T-helper 1 cell treated with Interleukin-12 subunit alpha and Interleukin-12 subunit beta and Interleukin-4 antibody, amounts not matched to agents 30 μg/mL and 1 μg/mL, for 36 hours (primary cell): ENCODE measurements around the gene ASTL.
"Not testable (repeated sequence)": the region's sequence is repeated elsewhere in the genome, so short reads cannot be mapped to it uniquely, and the experiment has no call there.

Experiments used
- H3K27ac Mint-ChIP-seq: one replicate; pipeline ENCODE4 v1.8.0; 2021; ENCODE audit warnings: mild to moderate bottlenecking, mixed read lengths
- H3K27me3 Mint-ChIP-seq: one replicate; pipeline ENCODE4 v1.8.0; 2021; ENCODE audit warnings: low read depth, mixed read lengths
- H3K36me3 Mint-ChIP-seq: one replicate; pipeline ENCODE4 v1.8.0; 2021; ENCODE audit warnings: low read depth, mixed read lengths
- H3K4me1 Mint-ChIP-seq: one replicate; pipeline ENCODE4 v1.8.0; 2021; ENCODE audit warnings: low read depth, mixed read lengths
- H3K4me3 Mint-ChIP-seq: one replicate; pipeline ENCODE4 v1.8.0; 2021; ENCODE audit warnings: mild to moderate bottlenecking, moderate library complexity, mixed read lengths
- H3K9me3 Mint-ChIP-seq: one replicate; pipeline ENCODE4 v1.8.0; 2021; ENCODE audit warnings: mixed read lengths

The ASTL gene

DNA sequence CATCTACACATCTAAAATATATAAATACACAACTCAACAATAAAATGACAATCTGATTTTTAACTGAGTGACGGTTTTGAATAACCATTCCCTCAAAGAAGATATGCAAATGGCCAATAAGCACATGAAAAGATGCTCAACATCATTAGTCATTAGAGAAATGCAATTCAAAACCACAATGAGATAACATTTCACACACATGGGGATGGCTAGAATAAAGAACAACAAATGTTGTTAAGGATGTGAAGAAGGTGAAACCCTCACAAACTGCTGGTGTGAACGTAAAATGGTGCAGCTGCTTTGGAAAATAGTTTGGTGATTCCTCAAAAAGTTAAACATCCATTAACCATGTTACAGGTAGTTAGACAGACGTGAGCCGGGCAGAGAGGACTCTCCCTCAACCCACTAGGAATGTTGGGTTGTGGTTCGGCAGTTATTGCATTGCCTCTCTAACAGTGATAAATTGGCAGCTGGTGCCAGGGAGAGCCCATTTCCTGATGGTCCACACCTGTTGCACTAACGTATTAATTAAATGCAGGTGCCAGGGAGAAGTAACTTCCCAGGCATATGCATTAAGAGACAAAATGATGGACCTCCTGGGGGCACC is 29.2 kb upstream of the ASTL start:
- H3K9me3 Mint-ChIP-seq: peaks cover 4% of the 10 kb centered on the region
- H3K27ac Mint-ChIP-seq: no peak overlapping the region
- no peaks in the 10 kb centered on the region for H3K27me3 Mint-ChIP-seq
- H3K4me3 Mint-ChIP-seq: no peak overlapping the region
- H3K4me1 Mint-ChIP-seq: peaks cover 23% of the 10 kb centered on the region
- H3K36me3 Mint-ChIP-seq: peaks cover 1% of the 10 kb centered on the region

DNA sequence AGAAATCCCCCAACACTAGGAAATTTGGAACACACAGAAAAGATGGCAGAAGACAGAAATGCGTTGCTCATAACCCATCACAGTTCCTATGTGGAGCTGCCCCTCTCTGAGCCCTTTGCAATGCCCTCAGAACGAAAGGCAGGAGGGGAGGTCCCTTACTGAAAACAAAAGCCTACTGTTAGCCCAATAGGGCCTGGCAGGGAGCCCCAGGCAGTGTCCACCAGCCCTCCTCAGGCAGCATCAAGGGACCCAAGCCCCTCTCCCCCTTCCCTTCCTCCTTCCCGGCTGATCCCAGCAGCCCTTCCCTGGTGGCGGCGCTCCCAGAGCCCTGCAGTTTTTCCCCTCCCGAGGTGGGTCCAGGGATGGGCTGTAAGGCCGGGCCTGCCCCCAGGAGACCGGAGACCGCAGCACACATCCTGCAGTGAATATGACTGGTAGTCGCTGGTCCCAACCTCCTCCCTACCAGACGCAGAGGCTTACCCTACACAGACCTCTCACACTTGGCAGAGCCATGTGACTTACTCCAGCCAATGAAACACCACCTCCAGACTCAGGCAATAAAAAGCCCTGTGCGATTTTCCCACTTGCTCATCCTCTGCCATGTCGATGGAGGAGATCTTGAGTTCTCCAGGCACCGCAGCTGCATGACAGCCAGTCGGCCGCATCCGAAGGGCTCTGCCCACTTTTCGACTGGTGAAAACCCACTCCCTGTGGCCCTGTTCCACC is 26.3 kb upstream of the ASTL start:
- peaks cover 3% of the 10 kb centered on the region for H3K36me3 Mint-ChIP-seq
- no peaks in the 10 kb centered on the region for H3K27me3 Mint-ChIP-seq
- peak overlapping the region; percentile 95 for H3K27ac Mint-ChIP-seq
- H3K4me3 Mint-ChIP-seq: peak overlapping the region; percentile 65
- peaks cover 9% of the 10 kb centered on the region for H3K9me3 Mint-ChIP-seq
- peaks cover 43% of the 10 kb centered on the region for H3K4me1 Mint-ChIP-seq

DNA sequence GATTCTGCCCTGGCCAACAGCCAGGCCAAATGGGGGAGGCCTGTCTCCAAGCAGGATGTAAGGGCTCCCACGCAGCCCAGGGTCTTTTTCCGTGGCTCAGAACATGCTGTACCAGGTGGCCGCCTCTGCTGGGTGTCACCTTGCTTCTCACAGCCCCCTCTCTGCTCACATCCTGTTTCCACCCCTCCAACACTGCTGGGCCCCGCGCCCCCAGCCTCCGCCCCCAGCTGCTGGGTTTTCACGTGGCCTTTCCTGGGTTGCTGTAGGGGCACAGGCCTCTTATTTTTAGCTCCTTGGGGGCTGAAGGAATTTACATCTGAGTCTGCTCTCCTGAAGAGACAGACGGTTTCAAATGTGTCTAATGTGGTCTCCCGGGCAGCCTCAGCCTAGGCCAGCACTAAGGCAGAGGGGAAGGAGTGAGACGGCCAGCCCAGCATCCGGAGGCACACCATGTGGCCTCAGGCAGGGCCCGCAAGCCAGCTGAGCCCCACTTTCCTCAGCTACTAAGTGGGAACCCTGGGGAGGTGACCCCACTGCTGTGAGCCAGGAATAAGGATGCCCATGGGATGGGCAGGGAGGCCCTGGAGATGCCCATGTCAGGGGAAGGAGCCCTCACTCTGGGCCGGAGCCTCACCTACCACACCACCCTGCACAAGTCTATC is 25.6 kb upstream of the ASTL start:
- H3K36me3 Mint-ChIP-seq: peaks cover 2% of the 10 kb centered on the region
- peak overlapping the region; percentile 65 for H3K4me3 Mint-ChIP-seq
- peaks cover 50% of the 10 kb centered on the region for H3K4me1 Mint-ChIP-seq
- no peaks in the 10 kb centered on the region for H3K27me3 Mint-ChIP-seq
- peak overlapping the region; percentile 95 for H3K27ac Mint-ChIP-seq
- peaks cover 5% of the 10 kb centered on the region for H3K9me3 Mint-ChIP-seq

DNA sequence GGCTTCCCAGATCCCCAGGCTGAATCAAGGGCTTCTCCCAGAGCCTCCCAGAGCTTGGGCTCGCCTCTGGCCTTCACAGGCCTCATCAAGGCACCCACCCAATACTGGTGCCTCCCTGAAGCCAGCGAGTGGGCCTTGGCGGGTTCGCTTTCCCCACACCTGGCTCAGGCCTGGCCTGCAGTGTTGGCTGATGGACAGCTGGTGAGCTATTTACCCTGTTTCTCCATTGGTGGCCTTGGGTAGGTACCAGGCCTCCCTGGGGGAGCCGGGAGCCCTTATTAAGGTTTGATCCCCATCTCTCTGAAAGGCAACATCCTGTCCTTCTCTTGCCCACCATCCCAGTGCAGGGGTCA is 25.1 kb upstream of the ASTL start:
- peaks cover 54% of the 10 kb centered on the region for H3K4me1 Mint-ChIP-seq
- H3K4me3 Mint-ChIP-seq: no peak overlapping the region
- H3K9me3 Mint-ChIP-seq: peaks cover 5% of the 10 kb centered on the region
- H3K27ac Mint-ChIP-seq: peak overlapping the region; percentile 95
- H3K27me3 Mint-ChIP-seq: no peaks in the 10 kb centered on the region
- peaks cover 2% of the 10 kb centered on the region for H3K36me3 Mint-ChIP-seq

DNA sequence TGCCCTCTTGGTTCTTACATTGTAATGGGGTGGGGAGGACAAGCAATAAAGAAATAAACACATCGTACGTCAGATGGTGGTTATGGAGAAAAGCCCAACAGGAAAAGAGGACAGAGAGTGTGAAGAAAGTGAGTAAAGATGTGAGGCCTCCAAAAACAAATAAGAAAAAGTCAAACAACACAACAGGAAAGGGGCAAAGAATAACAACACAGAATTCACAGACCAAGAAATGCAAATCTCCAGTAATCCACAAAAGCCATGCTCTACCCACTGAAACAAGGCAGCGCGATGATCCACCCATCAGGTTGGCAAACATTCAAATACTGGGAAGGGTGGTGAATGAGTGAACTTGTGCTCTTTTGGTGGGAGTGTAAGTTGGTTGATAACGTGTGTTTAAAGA is 23.6 kb upstream of the ASTL start:
- H3K27me3 Mint-ChIP-seq: no peaks in the 10 kb centered on the region

DNA sequence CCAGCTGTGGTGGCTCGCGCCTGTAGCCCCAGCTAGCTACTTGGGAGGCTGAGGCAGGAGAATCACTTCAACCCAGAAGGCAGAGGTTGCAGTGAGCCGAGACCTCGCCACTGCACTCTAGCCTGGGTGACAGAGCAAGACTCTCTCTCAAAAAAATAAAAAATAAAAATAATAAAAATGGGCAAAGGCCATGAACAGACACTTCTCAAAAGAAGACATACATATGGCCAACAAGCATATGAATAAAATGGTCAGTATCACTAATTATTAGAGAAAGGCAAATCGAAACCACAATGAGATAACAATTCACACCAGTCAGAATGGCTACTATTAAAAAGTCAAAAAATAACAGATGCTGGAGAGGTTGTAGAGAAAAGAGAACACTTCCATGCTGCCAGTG is 22.1 kb upstream of the ASTL start:
- H3K4me3 Mint-ChIP-seq, H3K36me3 Mint-ChIP-seq, H3K9me3 Mint-ChIP-seq, H3K27ac Mint-ChIP-seq, H3K27me3 Mint-ChIP-seq: not testable (repeated sequence)
- H3K4me1 Mint-ChIP-seq: peaks cover 78% of the 10 kb centered on the region

More for the DNA sequence above, 23.6 kb upstream of the ASTL start:
- Mint-ChIP-seq H3K4me1 (peaks cover 68% of the 10 kb centered on the region), H3K27ac (peak overlapping the region; percentile 74), H3K36me3 (peaks cover 2% of the 10 kb centered on the region), H3K4me3 (peak overlapping the region; percentile 4), H3K9me3 (peaks cover 5% of the 10 kb centered on the region)

DNA sequence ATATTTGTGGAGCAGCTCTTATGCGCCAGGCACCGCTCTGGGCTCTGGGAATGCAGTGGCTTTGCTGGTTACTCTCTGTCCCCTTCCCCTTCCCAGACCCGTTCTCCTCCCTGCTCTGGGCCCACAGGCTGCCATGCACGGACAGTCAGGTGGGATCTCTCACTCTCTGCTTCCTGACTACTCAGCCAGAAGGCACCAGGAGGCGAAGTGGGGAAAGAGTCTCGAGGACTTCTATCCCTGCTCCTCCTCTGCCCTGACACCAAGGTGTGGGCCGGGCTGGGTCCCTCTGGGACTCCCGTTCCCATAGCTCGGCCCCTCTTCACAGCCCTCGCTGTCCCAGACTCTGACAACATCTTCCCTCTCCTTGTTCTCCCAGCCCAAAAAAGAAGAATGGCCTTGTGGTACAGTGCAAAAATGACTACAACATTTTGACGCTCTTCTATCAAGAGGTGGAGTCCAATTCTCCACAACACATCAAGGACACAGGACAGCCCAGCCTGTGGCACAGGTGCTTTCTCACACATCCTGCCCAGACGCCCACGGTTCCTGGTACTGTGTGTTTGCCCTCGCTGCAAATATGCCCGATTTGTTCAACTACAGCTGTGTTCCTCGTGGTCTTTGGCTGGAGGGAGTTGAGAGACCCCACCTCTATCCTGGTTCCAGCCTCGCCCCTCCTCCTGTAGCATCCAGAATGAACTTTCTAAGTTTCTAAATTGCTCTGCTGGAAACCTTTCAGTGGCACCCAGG is 21.0 kb upstream of the ASTL start:
- Mint-ChIP-seq H3K4me1 (peaks cover 72% of the 10 kb centered on the region), H3K27me3 (no peaks in the 10 kb centered on the region), H3K9me3 (peaks cover 5% of the 10 kb centered on the region), H3K27ac (peak overlapping the region; percentile 86), H3K4me3 (peak overlapping the region; percentile 62), H3K36me3 (peaks cover 2% of the 10 kb centered on the region)

DNA sequence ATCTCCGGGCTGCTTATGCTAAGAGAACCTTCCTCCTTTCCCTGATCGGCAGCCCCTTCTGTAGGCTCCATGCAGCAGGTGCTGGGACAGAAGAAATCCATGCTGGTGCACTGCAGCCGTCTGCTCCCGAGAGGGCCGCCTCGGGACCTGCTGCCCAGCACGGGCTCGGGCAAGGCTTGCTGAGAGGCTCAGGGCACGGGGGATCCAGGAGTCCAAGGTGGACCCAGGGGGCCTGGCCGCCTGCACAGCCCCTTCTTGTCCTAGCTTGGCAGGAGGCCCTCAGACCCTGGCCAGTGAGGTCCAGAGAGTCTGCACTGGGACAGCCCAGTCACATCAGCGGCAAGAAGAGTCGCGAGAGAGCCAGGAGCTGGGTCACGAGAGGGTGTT is 20.2 kb upstream of the ASTL start:
- Mint-ChIP-seq H3K27me3 (no peaks in the 10 kb centered on the region), H3K9me3 (peaks cover 5% of the 10 kb centered on the region), H3K4me1 (peaks cover 65% of the 10 kb centered on the region), H3K36me3 (peaks cover 2% of the 10 kb centered on the region), H3K4me3 (no peak overlapping the region), H3K27ac (peak overlapping the region; percentile 93)

DNA sequence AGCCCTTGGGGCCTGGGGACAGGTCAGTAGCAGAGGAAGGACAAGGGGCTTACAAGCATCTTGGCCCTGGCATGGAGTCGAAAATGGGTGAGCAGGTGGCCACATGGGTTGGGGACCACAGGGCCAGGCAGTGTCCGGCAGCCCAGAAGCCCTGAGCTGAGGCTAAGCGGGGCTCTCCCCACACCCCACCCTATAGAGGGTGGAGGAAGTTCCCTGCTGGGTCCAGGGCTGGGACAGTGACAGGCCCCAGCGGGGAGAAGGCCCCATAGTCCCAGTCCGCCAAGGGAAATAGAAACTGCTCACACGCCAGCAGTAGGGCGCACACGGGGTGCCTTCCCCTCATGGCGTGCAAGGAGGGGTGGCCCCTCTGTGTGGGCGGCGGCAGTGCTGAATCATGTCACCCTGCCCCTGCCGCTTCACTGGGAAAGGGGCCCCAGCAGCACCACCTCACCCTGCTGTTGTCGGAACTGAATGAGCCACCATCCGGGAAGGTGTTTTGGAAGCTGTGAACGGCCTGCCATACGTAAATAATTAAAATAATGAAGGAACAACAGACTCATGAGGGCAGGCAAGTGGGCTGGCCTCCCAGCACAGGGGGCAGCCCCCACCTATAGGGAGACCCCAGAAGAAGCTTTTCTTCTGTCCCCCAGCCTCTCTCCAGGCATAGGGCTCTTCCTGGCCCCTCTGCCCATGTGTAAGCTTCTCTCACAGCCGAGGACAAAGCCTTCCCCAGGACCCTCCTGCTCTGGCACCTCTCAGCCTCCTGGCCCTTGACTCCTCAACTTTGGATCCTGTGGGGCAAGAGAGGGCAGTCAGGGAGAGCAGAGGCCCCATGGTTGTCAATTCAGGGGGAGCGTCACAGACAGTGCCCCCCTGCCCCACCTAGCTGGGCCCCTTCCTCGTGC is 19.6 kb upstream of the ASTL start:
- Mint-ChIP-seq H3K36me3 (peaks cover 2% of the 10 kb centered on the region), H3K27me3 (no peaks in the 10 kb centered on the region), H3K4me1 (peaks cover 63% of the 10 kb centered on the region), H3K27ac (peak overlapping the region; percentile 93), H3K9me3 (peaks cover 5% of the 10 kb centered on the region), H3K4me3 (peak overlapping the region; percentile 75)

DNA sequence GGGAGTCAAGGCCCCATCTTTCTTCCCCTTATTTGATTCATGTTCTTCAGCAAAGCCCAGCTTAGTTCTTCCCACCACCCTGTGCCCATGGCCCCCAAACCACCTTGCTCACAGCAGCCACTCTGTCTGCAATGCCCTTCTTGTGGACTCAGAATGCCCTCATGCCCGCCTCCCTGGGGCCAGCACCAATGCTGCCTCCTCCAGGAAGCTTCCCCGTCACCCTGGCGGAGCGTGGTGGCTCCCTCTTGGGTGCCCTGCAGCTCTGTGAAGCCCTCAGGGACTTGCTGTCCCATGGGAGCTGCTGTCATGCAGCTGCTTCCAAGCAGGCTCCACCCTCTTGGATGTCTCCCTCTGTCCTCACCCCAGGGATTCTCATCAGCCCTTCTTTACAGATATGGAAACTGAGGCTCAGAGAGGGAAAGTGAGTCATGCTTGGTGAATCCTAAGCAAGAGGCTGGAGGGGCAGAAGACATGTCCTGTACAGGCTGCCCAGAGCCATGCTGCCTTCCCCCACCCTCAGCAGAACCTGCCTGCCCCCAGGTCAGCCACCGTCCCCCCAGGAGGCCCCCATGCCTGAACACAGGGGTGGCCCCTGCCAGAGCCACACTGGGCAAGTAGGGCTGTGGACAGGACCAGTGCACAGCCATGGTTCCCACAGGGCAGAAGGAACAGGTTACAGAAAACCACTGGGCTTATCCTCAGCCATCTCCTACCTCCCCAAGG is 18.8 kb upstream of the ASTL start:
- H3K4me3 Mint-ChIP-seq: peak overlapping the region; percentile 75

DNA sequence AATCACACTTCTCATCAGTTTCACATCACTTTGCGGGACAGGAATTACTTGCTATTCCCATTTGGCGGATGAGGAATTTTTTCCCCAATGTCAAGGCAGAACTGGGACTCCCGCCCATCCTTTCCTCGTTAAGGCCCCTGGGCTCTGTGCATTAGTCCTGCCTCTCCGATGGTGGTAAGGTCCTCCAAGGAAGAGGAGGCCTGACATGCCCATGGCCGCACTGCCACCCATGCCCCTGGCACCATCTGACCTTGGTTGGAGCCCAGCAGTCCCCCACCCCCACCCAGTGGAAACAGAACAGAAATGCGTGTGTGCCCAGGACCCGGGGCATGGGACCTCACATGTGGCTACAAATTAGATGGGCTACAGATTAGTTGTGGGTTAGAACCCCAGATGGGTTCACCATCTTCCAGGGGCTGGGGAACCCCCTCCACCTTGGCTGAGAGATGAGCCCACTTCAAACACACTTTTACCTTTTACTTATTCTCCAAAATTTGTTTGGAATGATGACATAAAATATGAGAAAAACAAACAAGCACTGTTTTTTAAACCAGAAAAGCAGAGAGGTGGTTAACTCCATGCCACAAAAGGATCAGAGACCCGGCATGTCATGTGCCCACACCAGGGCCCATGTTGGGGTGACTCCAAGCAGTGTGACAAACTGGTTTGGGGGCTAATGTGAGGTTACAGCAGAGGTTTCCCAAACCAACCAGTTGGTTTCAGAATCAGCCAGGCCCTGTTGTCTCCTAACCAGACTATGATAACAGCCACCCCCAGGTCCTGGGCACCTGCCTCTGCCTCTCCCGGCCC is 17.9 kb upstream of the ASTL start:
- peaks cover 5% of the 10 kb centered on the region for H3K9me3 Mint-ChIP-seq
- H3K4me1 Mint-ChIP-seq: peaks cover 59% of the 10 kb centered on the region
- H3K36me3 Mint-ChIP-seq: peaks cover 2% of the 10 kb centered on the region
- peak overlapping the region; percentile 14 for H3K4me3 Mint-ChIP-seq
- peak overlapping the region; percentile 93 for H3K27ac Mint-ChIP-seq
- H3K27me3 Mint-ChIP-seq: no peaks in the 10 kb centered on the region

More for the DNA sequence above, 18.8 kb upstream of the ASTL start:
- Mint-ChIP-seq H3K27ac (peak overlapping the region; percentile 93), H3K4me1 (peaks cover 57% of the 10 kb centered on the region), H3K9me3 (peaks cover 5% of the 10 kb centered on the region), H3K27me3 (no peaks in the 10 kb centered on the region), H3K36me3 (peaks cover 2% of the 10 kb centered on the region)

DNA sequence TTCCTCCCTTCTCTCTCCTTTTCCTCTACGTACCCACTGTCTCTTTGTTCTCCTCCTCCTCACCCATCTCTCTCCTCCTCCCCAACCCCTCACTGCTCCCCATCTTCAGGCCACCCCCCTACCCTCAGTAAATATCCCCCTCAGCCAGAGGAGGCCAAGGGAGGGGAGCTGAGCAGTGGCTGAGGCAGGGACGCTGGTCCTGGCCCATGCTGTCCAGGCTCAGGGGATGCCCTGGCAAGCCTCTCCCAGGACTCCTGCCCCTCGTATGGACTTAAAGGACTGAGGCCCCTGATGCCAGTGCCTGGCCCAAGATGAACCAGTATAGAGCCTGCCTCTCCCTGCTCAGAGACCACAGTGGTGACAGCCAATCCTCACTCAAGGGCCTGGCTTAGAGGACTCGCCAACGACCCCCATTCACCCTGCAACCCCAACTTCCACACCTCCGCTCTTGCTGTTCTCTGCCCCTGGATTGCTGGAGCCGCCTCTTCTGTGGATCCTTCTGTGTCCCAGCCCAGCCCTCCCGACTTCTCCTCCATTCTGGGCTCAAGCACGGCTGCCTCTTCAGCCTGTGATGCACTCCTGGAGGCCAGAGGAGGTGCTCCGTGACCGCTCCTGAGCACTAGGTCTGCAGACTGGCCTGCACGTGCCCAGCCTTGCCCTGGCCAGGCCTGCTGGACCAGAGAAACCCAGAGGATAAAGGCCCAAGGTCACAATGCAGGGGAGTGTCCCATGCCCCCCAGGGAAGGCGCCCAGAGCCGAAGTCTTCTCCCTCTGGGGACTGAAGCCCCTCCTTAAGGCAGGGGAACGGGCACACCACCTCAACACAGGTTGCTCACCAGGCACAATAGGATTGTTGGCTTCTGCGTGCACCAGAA is 16.4 kb upstream of the ASTL start:
- H3K36me3 Mint-ChIP-seq: no peaks in the 10 kb centered on the region
- no peak overlapping the region for H3K4me3 Mint-ChIP-seq
- peaks cover 52% of the 10 kb centered on the region for H3K4me1 Mint-ChIP-seq
- no peaks in the 10 kb centered on the region for H3K9me3 Mint-ChIP-seq
- no peak overlapping the region for H3K27ac Mint-ChIP-seq
- H3K27me3 Mint-ChIP-seq: no peaks in the 10 kb centered on the region
